ENCODE data around the gene OR56B4.

Gene OR56B4

DNA sequence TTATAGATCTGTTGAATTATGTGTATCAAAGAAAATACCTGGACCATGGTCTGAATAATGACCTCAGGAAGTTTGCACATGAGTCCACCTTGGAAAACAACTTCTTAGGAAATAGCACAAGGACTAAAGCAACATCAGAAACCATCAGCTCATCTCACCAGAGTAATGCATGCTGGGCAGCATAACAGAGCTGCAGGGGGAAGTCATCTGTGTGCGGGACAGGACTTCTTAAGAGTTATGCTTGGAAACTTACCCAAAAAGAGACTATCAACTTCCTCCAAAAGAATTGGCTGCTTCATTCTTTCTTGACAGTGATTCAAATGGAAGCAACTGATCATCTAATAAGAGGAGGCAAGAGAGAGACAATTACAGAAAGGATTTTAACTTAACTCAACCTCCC, 2.5 kb downstream of the OR56B4 start:
- no peak overlapping the region for H3K4me3 ChIP-seq (ENCODE audit: low read depth, low read length)
- TF ChIP-seq, protein P1, sequence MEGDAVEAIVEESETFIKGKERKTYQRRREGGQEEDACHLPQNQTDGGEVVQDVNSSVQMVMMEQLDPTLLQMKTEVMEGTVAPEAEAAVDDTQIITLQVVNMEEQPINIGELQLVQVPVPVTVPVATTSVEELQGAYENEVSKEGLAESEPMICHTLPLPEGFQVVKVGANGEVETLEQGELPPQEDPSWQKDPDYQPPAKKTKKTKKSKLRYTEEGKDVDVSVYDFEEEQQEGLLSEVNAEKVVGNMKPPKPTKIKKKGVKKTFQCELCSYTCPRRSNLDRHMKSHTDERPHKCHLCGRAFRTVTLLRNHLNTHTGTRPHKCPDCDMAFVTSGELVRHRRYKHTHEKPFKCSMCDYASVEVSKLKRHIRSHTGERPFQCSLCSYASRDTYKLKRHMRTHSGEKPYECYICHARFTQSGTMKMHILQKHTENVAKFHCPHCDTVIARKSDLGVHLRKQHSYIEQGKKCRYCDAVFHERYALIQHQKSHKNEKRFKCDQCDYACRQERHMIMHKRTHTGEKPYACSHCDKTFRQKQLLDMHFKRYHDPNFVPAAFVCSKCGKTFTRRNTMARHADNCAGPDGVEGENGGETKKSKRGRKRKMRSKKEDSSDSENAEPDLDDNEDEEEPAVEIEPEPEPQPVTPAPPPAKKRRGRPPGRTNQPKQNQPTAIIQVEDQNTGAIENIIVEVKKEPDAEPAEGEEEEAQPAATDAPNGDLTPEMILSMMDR (IDR thresholded peaks at IDR 0.05; ENCODE audit: low read depth, low read length), result no peak
- TF ChIP-seq MYC (IDR thresholded peaks at IDR 0.05; ENCODE audit: low read depth, low read length) (no peak), POLR2A (IDR thresholded peaks at IDR 0.05; ENCODE audit: extremely low read depth, insufficient read length) (no peak)
- TF ChIP-seq, protein P2, sequence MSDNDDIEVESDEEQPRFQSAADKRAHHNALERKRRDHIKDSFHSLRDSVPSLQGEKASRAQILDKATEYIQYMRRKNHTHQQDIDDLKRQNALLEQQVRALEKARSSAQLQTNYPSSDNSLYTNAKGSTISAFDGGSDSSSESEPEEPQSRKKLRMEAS (IDR thresholded peaks at IDR 0.05; ENCODE audit: low read depth, low read length), result no peak
- DNase-seq (ENCODE audit: low read depth), result peak; percentile 2

DNA sequence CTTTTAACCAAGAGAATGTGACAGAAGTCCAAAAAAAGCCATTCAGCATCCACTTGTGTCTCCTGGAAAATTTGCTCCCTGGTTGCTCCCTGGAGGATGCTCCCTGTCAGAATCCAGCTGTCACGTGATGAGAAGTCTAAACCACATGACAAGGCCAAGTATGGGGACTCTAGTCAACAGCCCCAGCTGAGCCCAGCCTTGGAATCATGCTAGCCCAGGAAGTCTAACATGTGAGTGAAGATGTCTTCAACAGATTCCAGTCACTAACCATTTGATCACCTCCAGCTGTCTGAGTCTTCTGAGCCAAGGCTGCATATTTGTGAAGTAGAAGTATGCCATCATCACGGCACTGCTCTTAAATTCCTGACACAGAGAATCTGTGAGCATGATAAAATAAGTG, 4.2 kb downstream of the OR56B4 start:
- no peak for TF ChIP-seq MYC (IDR thresholded peaks at IDR 0.05; ENCODE audit: low read depth, low read length)
- TF ChIP-seq, protein P2 (IDR thresholded peaks at IDR 0.05; ENCODE audit: low read depth, low read length), result no peak
- no peak for TF ChIP-seq POLR2A (IDR thresholded peaks at IDR 0.05; ENCODE audit: extremely low read depth, insufficient read length)
- TF ChIP-seq, protein P1 (IDR thresholded peaks at IDR 0.05; ENCODE audit: low read depth, low read length), result no peak

DNA sequence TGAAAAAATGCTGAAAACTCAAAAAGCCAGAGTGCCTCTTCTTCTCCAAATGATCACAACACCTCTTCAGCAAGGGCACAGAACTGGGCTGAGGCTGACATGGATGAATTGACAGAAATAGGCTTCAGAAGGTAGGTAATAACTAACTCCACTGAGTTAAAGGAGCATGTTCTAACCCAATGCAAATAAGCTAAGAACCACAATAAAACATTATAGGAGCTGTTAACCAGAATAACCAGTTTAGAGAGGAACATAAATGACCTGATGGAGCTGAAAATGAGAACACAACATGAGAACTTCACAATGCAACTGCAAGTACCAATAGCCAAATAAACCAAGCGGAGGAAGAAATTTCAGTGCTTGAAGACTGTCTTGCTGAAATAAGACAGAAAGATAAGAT, 9.2 kb downstream of the OR56B4 start:
- DNase-seq (ENCODE audit: low read depth), result no peak
- H3K4me3 ChIP-seq (ENCODE audit: low read depth, low read length), result no peak overlapping the region
- TF ChIP-seq POLR2A (IDR thresholded peaks at IDR 0.05; ENCODE audit: extremely low read depth, insufficient read length), result no peak
- TF ChIP-seq, protein P1 (IDR thresholded peaks at IDR 0.05; ENCODE audit: low read depth, low read length), result no peak
- TF ChIP-seq MYC (IDR thresholded peaks at IDR 0.05; ENCODE audit: low read depth, low read length), result no peak
- TF ChIP-seq, protein P2 (IDR thresholded peaks at IDR 0.05; ENCODE audit: low read depth, low read length), result no peak

More for the DNA sequence above, 4.2 kb downstream of the OR56B4 start:
- no peak for DNase-seq (ENCODE audit: low read depth)
- H3K4me3 ChIP-seq (ENCODE audit: low read depth, low read length), result no peak overlapping the region

DNA sequence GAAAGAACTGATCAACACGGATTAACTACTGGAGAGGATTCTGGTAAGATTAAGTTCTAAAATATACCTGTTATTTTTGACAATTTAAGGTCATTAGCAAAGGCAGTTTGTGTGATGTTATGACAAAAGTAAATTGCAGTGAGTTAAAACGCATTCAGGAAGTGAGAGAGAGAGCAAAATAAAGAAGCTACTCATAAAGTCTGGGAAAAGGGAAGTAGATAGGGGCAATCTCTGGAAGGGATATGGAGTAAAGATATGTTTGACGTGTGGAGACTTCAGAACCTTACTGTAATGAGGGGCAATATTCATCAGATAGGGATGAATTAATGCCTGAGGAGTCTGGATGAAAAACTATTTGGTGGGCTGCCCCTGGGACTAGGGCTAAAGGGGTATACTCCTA, 16.8 kb downstream of the OR56B4 start:
- H3K4me3 ChIP-seq (ENCODE audit: low read depth, low read length), result no peak overlapping the region
- TF ChIP-seq MYC (IDR thresholded peaks at IDR 0.05; ENCODE audit: low read depth, low read length) (no peak), POLR2A (IDR thresholded peaks at IDR 0.05; ENCODE audit: extremely low read depth, insufficient read length) (no peak)
- TF ChIP-seq, protein P2 (IDR thresholded peaks at IDR 0.05; ENCODE audit: low read depth, low read length), result no peak
- TF ChIP-seq, protein P1 (IDR thresholded peaks at IDR 0.05; ENCODE audit: low read depth, low read length), result no peak
- DNase-seq (ENCODE audit: low read depth), result peak; percentile 21

DNA sequence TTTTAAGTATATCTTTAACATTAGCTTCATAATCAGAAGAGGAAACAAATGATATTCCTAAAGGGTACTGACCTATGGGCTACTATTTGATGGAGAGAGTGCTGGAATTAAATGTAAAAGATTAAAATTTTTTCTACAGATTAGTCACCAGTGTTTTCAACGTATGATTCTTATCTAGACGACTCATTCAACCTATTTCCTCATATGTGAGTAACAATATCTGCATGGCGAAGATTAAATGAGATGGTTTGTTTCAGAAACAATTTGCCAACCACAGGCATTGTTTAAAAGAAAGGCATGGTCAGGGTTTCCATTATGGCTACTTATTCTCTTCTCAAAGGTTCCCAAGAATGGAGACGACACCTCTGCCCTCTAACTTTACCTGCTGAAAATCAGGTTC, 20.4 kb downstream of the OR56B4 start:
- no peak overlapping the region for H3K4me3 ChIP-seq (ENCODE audit: low read depth, low read length)
- TF ChIP-seq POLR2A (IDR thresholded peaks at IDR 0.05; ENCODE audit: extremely low read depth, insufficient read length), result no peak
- TF ChIP-seq, protein P2 (IDR thresholded peaks at IDR 0.05; ENCODE audit: low read depth, low read length), result no peak
- TF ChIP-seq MYC (IDR thresholded peaks at IDR 0.05; ENCODE audit: low read depth, low read length), result no peak
- TF ChIP-seq, protein P1 (IDR thresholded peaks at IDR 0.05; ENCODE audit: low read depth, low read length), result no peak
- peak; percentile 56 for DNase-seq (ENCODE audit: low read depth)
